Suprapubic skin (tissue), 4 donors: ENCODE measurements around the gene KEL. TPM values are rescaled to one million over a fixed set of nuclear protein-coding genes. Genes with fewer than 3 reads are reported as not detected.

Experiments used
- DNase-seq, 2 donors: peaks; one replicate each; pipeline ENCODE4 v3.0.0-alpha.2; 2019; ENCODE audit warnings: low spot score in 2 of 2
- H3K27ac ChIP-seq: fragments of 200-600 bp; sonication (generic); one replicate; pipeline ENCODE4 v1.5.1; 2019
- H3K27me3 ChIP-seq: fragments of 200-600 bp; sonication (generic); one replicate; pipeline ENCODE4 v1.5.1; 2019
- H3K36me3 ChIP-seq: fragments of 200-600 bp; sonication (generic); one replicate; pipeline ENCODE4 v1.5.1; 2019
- H3K4me1 ChIP-seq: fragments of 200-600 bp; sonication (generic); one replicate; pipeline ENCODE4 v1.5.1; 2019
- H3K4me3 ChIP-seq: fragments of 200-600 bp; sonication (generic); one replicate; pipeline ENCODE4 v1.5.1; 2019; ENCODE audit warnings: mild to moderate bottlenecking
- H3K9me3 ChIP-seq: fragments of 200-600 bp; sonication (generic); one replicate; pipeline ENCODE4 v1.5.1; 2019
- CTCF ChIP-seq, 2 donors: fragments of 200-600 bp in 1 of 2; fragments of 450-650 bp in 1 of 2; sonication (generic) in 1 of 2; IDR thresholded peaks; one replicate each; pipeline ENCODE4 v1.5.1; 2016 to 2019; ENCODE audit warnings: antibody characterized with exemption in 2 of 2, mild to moderate bottlenecking in 1 of 2, moderate library complexity in 1 of 2
- EP300 ChIP-seq: sonication (generic); formaldehyde crosslinking; IDR thresholded peaks from one replicate; pipeline ENCODE4 v1.6.1; 2017; ENCODE audit warnings: antibody characterized with exemption
- POLR2A ChIP-seq, 2 donors: fragments of 450-650 bp; IDR thresholded peaks; one replicate each; pipeline ENCODE4 v1.6.1; 2017; ENCODE audit warnings: antibody characterized with exemption in 2 of 2, mild to moderate bottlenecking in 2 of 2, moderate library complexity in 2 of 2
- POLR2AphosphoS5 ChIP-seq, 3 donors: sonication (generic); formaldehyde crosslinking; IDR thresholded peaks; one replicate each; pipeline ENCODE4 v1.6.1; 2017; ENCODE audit warnings: antibody characterized with exemption in 3 of 3
- WGBS: methylation state at CpG from one replicate; pipeline ENCODE4 v1.1.5; 2018; 5-methylcytosine and 5-hydroxymethylcytosine counted together
- total RNA-seq, 4 donors: library from RNA; depleted of rRNA; stranded (reverse); fragments of >200 nt; gene quantifications; one replicate each; pipeline ENCODE4 v1.1.0, GENCODE V29; 2016

The KEL gene
- total RNA-seq, 4 donors from 2014 or later = 0.32 TPM; not detected in 3

GRCh38 chr7:142940966-142941535 is 21.1 kb downstream of the KEL start:
- H3K27ac ChIP-seq = no peak overlapping the region
- H3K9me3 ChIP-seq = no peaks in the 10 kb centered on the region
- 35% methylated on average over 10 of the region's 10 CpGs for WGBS
- H3K27me3 ChIP-seq = no peaks in the 10 kb centered on the region
- TF ChIP-seq CTCF (IDR thresholded peaks at IDR 0.05) (no peak), POLR2A (IDR thresholded peaks at IDR 0.05) (no peak), EP300 (no peak), POLR2AphosphoS5 (IDR thresholded peaks at IDR 0.05) (no peak)
- peaks cover 10% of the 10 kb centered on the region for H3K4me1 ChIP-seq
- H3K36me3 ChIP-seq = no peaks in the 10 kb centered on the region
- H3K4me3 ChIP-seq = no peak overlapping the region
- DNase-seq = peak in 1 of 2 donors; percentile 50

GRCh38 chr7:142939226-142939910 is 22.8 kb downstream of the KEL start, which contains the start of gene LLCFC1:
Gene LLCFC1 (plus strand): TSS chr7:142939484. CDS start chr7:142939622, 138 bp downstream.
- H3K4me1 ChIP-seq = peaks cover 7% of the 10 kb centered on the region
- H3K9me3 ChIP-seq = no peaks in the 10 kb centered on the region
- H3K4me3 ChIP-seq = no peak within 1 kb of the TSS
- WGBS = 67% methylated on average over 10 of the region's 10 CpGs
- H3K36me3 ChIP-seq = no peaks in the 10 kb centered on the region
- TF ChIP-seq EP300 = no peak
- peak in 1 of 2 donors; percentile 39 for TF ChIP-seq CTCF (IDR thresholded peaks at IDR 0.05)
- H3K27ac ChIP-seq = no peak within 1 kb of the TSS
- peak in 1 of 2 donors; percentile 54 for DNase-seq
- no peaks in the 10 kb centered on the region for H3K27me3 ChIP-seq

- H3K9me3 ChIP-seq = no peaks in the 10 kb centered on the region
- H3K36me3 ChIP-seq = no peaks in the 10 kb centered on the region
- no peak overlapping the region for H3K4me3 ChIP-seq
- 95% methylated on average over 4 of the region's 4 CpGs for WGBS
- TF ChIP-seq CTCF (IDR thresholded peaks at IDR 0.05) (no peak), POLR2AphosphoS5 (IDR thresholded peaks at IDR 0.05) (no peak), POLR2A (IDR thresholded peaks at IDR 0.05) (no peak), EP300 (no peak)
- peak in 1 of 2 donors; percentile 4 for DNase-seq
- H3K4me1 ChIP-seq = peaks cover 3% of the 10 kb centered on the region
- no peak overlapping the region for H3K27ac ChIP-seq
- no peaks in the 10 kb centered on the region for H3K27me3 ChIP-seq
These were observed 23.6 kb downstream of the KEL start for GRCh38 chr7:142938611-142939010.

GRCh38 chr7:142935941-142936565 is 26.1 kb downstream of the KEL start:
- TF ChIP-seq POLR2AphosphoS5 (IDR thresholded peaks at IDR 0.05) = no peak
- TF ChIP-seq POLR2A (IDR thresholded peaks at IDR 0.05) = no peak
- TF ChIP-seq EP300 = no peak
- H3K36me3 ChIP-seq = no peaks in the 10 kb centered on the region
- H3K4me1 ChIP-seq = no peaks in the 10 kb centered on the region
- H3K4me3 ChIP-seq = no peak overlapping the region
- DNase-seq = peak in 1 of 2 donors; percentile 41
- H3K27ac ChIP-seq = no peak overlapping the region
- no peaks in the 10 kb centered on the region for H3K9me3 ChIP-seq
- no peaks in the 10 kb centered on the region for H3K27me3 ChIP-seq
- WGBS = 83% methylated on average over 12 of the region's 12 CpGs

GRCh38 chr7:142934056-142934455 is 28.1 kb downstream of the KEL start:
- Histone ChIP-seq H3K4me3 (no peak overlapping the region), H3K36me3 (no peaks in the 10 kb centered on the region), H3K27ac (no peak overlapping the region), H3K4me1 (no peaks in the 10 kb centered on the region), H3K9me3 (no peaks in the 10 kb centered on the region), H3K27me3 (no peaks in the 10 kb centered on the region)
- 83% methylated on average over 12 of the region's 12 CpGs for WGBS
- TF ChIP-seq POLR2AphosphoS5 (IDR thresholded peaks at IDR 0.05) = no peak
- TF ChIP-seq EP300 = no peak
- no peak for TF ChIP-seq CTCF (IDR thresholded peaks at IDR 0.05)
- TF ChIP-seq POLR2A (IDR thresholded peaks at IDR 0.05) = no peak
- peak in 1 of 2 donors; percentile 74 for DNase-seq
